K562 (cell line): ENCODE data around the gene SCAP. TPM values are rescaled to one million over a fixed set of nuclear protein-coding genes. Genes with fewer than 3 reads are reported as not detected.

Experiments used
- CAMTA2 ChIP-seq: fragments of 250-450 bp; sonication (Bioruptor Pico); conservative IDR thresholded peaks from 2 replicates; pipeline ENCODE4 v1.5.1; 2022
- CTCFL ChIP-seq: IDR thresholded peaks from 2 replicates; pipeline ENCODE4 v1.6.1; 2011; ENCODE audit warnings: borderline replicate concordance, low read depth, mild to moderate bottlenecking, moderate library complexity, low read length; ENCODE audit not compliant: insufficient read depth, poor library complexity, severe bottlenecking
- CXXC5 ChIP-seq: fragments of 250-450 bp; sonication (Bioruptor Pico); IDR thresholded peaks from 2 replicates; pipeline ENCODE4 v1.8.0; 2022; ENCODE audit warnings: inconsistent platforms, mild to moderate bottlenecking, moderate library complexity
- E2F3 ChIP-seq: fragments of 250-450 bp; sonication (Bioruptor Pico); IDR thresholded peaks from 2 replicates; pipeline ENCODE4 v1.4.0; 2020; ENCODE audit warnings: mild to moderate bottlenecking
- ELF2 ChIP-seq: fragments of 250-450 bp; sonication (Bioruptor Pico); IDR thresholded peaks from 2 replicates; pipeline ENCODE4 v1.5.0; 2021; ENCODE audit warnings: mild to moderate bottlenecking
- EWSR1 ChIP-seq: fragments of 450-650 bp; IDR thresholded peaks from 2 replicates; pipeline ENCODE4 v1.6.1; 2018; ENCODE audit warnings: borderline replicate concordance, mild to moderate bottlenecking, low read depth, moderate library complexity; ENCODE audit not compliant: partially characterized antibody
- FOXA3 ChIP-seq, 2 experiments: fragments of 450-650 bp in 1 of 2; sonication (generic) in 1 of 2; formaldehyde crosslinking; IDR thresholded peaks in 1 of 2; conservative IDR thresholded peaks in 1 of 2; 2 replicates each; pipeline versions ENCODE4 v1.4.0 to v1.8.0; 2020 to 2022; ENCODE audit warnings: mild to moderate bottlenecking in 2 of 2, missing genetic modification reagents in 1 of 2
- FOXK1 ChIP-seq: sonication (generic); formaldehyde crosslinking; IDR thresholded peaks from 2 replicates; pipeline ENCODE4 v1.8.0; 2022; ENCODE audit warnings: missing genetic modification reagents, mild to moderate bottlenecking, borderline replicate concordance
- GABPB1 ChIP-seq: sonication (generic); formaldehyde crosslinking; IDR thresholded peaks from 2 replicates; pipeline ENCODE4 v1.8.0; 2022; ENCODE audit warnings: mild to moderate bottlenecking, missing genetic modification reagents
- MYNN ChIP-seq, 2 experiments: sonication (generic); formaldehyde crosslinking in 1 of 2; IDR thresholded peaks; 2 replicates each; pipeline versions ENCODE4 v1.5.0 to v1.6.1; 2016 to 2020; ENCODE audit warnings: antibody characterized with exemption in 1 of 2, missing genetic modification reagents in 1 of 2
- POLR2A ChIP-seq: fragments of 450-650 bp; conservative IDR thresholded peaks from 2 replicates; pipeline ENCODE4 v1.6.1; 2016
- TAF1 ChIP-seq: IDR thresholded peaks from 2 replicates; pipeline ENCODE4 v1.6.1; 2011; ENCODE audit warnings: mild to moderate bottlenecking, low read length, moderate library complexity; ENCODE audit not compliant: insufficient read depth, control insufficient read depth, severe bottlenecking; ENCODE audit errors: extremely low read depth
- TCF7 ChIP-seq: sonication (generic); IDR thresholded peaks from 2 replicates; pipeline ENCODE4 v1.6.1; 2016; ENCODE audit warnings: antibody characterized with exemption, borderline replicate concordance
- ZNF12 ChIP-seq: sonication (generic); formaldehyde crosslinking; IDR thresholded peaks from 2 replicates; pipeline ENCODE4 v1.4.0; 2020; ENCODE audit warnings: mild to moderate bottlenecking, missing genetic modification reagents
- ZNF324 ChIP-seq: fragments of 250-450 bp; sonication (Bioruptor Pico); IDR thresholded peaks from 2 replicates; pipeline ENCODE4 v1.4.0; 2020; ENCODE audit warnings: mild to moderate bottlenecking
- ZNF583 ChIP-seq: fragments of 250-450 bp; sonication (Bioruptor Pico); IDR thresholded peaks from 2 replicates; pipeline ENCODE4 v1.4.0; 2020
- polyA plus RNA-seq, 8 experiments: library from polyadenylated mRNA; depleted of rRNA in 4 of 8; stranded (reverse) in 5 of 8; unstranded in 3 of 8; fragments of >200 nt; fragmentation: Nextera tagmentation in 2 of 8; fragmentation: Illumina TruSeq in 1 of 8; extraction: Ambion mirVana in 2 of 8; extraction: Trizol in 1 of 8; gene quantifications; 2 replicates each; pipeline versions ENCODE4 v1.2.1 to v1.2.3, GENCODE V29; 2011 to 2014; ENCODE audit warnings: inconsistent platforms in 1 of 8, missing spikeins in 1 of 8
- total RNA-seq, 7 experiments: library from RNA; depleted of rRNA in 6 of 7; stranded (reverse); fragments of >200 nt in 6 of 7; fragmentation: Illumina TruSeq in 2 of 7; extraction: Trizol in 2 of 7; gene quantifications; 2 replicates each; pipeline versions ENCODE4 v1.2.1 to v1.2.3, GENCODE V29; 2011 to 2021; ENCODE audit warnings: low replicate concordance in 1 of 7
- TF ChIP-seq, protein P1 (sequence below): fragments of 250-450 bp; sonication (Bioruptor Pico); IDR thresholded peaks from 2 replicates; pipeline ENCODE4 v1.8.0; 2021; ENCODE audit warnings: moderate library complexity, mild to moderate bottlenecking, inconsistent platforms
- TF ChIP-seq, protein P2 (sequence below): fragments of 450-650 bp; formaldehyde crosslinking; IDR thresholded peaks from 2 replicates; pipeline ENCODE4 v1.4.0; 2022; ENCODE audit warnings: missing genetic modification characterization

The SCAP gene
- total and polyA plus RNA-seq, 9 of the 15 experiments (the other 6 are each of a cell fraction or from before 2014, with no cell fraction given), result 2.6 to 104 (median 37.8) TPM

GRCh38 chr3:47406762-47407149 lies 69.0 kb downstream of the SCAP start (continued):
- peak; percentile 43 for TF ChIP-seq CTCFL
- TF ChIP-seq ZNF12 (CRISPR knock-in tag), result no peak
- TF ChIP-seq CAMTA2, result no peak
- no peak for TF ChIP-seq GABPB1 (CRISPR knock-in tag)
- no peak for TF ChIP-seq FOXA3 (CRISPR knock-in tag; conservative IDR thresholded peaks at IDR 0.05 in 1 of 2, IDR thresholded peaks at IDR 0.05 in 1 of 2)
- no peak for TF ChIP-seq ELF2
- TF ChIP-seq ZNF324 (CRISPR knock-in tag), result no peak
- no peak for TF ChIP-seq POLR2A
- TF ChIP-seq TAF1, result no peak
- TF ChIP-seq FOXK1, result 0 out of 2 replicates have a peak, but pooled peaks have one; percentile 26
- TF ChIP-seq, protein P1, sequence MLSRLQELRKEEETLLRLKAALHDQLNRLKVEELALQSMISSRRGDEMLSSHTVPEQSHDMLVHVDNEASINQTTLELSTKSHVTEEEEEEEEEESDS (CRISPR knock-in tag), result no peak
- TF ChIP-seq, protein P2, sequence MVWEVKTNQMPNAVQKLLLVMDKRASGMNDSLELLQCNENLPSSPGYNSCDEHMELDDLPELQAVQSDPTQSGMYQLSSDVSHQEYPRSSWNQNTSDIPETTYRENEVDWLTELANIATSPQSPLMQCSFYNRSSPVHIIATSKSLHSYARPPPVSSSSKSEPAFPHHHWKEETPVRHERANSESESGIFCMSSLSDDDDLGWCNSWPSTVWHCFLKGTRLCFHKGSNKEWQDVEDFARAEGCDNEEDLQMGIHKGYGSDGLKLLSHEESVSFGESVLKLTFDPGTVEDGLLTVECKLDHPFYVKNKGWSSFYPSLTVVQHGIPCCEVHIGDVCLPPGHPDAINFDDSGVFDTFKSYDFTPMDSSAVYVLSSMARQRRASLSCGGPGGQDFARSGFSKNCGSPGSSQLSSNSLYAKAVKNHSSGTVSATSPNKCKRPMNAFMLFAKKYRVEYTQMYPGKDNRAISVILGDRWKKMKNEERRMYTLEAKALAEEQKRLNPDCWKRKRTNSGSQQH (CRISPR knock-in tag), result no peak
- no peak for TF ChIP-seq E2F3
- TF ChIP-seq CXXC5 (CRISPR knock-in tag), result no peak
- no peak for TF ChIP-seq EWSR1
- no peak for TF ChIP-seq TCF7
- TF ChIP-seq ZNF583 (CRISPR knock-in tag), result no peak; the same call in 1 of the 2 replicates
- TF ChIP-seq MYNN (IDR thresholded peaks at IDR 0.05), result 0 out of 2 replicates have a peak, but pooled peaks have one; percentile 15
- TF ChIP-seq MYNN (CRISPR knock-in tag; IDR thresholded peaks at IDR 0.05), result no peak
